Measurements from ENCODE around the gene TNFRSF8.
A peak's percentile ranks its signal among the peaks of the same experiment; 100 is the strongest.

TNFRSF8 gene

DNA sequence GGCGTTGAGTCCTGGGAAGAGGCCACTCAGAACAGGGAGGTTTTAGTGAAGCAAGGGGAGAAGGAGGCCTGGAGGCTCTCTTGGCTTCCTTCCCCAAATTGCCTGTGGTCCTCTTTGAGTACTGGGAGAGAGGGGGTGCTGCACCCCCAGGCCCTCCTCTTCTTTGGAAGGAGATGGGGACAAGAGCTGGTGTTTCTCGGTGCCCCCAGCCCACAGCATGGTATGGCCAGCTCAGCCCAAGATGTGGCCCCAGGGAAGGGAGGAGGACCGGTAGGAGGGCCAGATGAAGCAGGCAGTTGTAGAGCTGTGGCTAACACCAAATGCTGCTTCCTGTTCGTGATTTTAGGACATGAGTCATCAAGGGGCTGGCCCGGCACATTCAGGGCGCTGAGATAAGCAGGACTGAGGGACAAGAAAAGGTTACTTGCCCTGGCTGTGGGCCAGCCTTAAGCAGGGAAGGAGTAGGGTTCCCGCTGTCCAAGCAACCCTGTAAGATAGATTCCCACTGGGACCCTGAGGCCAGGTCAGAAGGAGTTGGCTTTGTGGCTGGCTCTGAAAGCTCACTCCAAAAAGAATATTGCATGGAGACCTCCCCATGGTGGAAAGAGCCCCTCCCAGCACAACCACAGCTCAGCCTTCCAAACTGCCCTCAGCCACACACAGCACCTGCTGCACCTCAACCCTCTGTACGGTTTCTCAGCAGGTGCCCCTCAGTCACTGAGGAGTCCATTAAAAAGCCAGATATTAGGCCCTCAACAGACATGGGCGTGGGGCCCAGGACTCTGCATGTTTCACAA lies 98.8 kb downstream of the TNFRSF8 start:
- peak; percentile 81 for DNase-seq

- no peak for DNase-seq
Observed at GRCh38 chr1:12162459-12163137, 99.5 kb downstream of the TNFRSF8 start.

DNA sequence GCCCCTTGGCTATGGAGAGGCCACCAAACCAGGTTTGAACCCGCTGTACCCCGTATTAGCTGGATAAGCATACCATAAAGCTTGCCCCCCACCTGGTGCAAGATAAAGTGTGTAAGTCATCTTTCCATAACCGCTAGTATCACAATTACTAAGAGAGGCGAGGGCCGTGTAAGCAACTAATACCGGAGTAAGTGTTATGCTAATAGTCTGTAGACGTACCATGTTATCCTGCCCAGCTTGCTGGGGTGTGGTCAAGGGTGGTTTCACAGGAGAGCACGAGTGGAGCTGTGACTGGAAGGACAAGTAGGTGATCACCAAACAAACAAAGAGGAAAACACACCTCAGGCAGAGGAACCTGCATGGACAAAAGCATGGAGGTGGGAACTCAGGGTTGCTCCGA lies 100.1 kb downstream of the TNFRSF8 start:
- DNase-seq = no peak

- no peak for DNase-seq
Observed at GRCh38 chr1:12164210-12164609, 101.1 kb downstream of the TNFRSF8 start.

DNA sequence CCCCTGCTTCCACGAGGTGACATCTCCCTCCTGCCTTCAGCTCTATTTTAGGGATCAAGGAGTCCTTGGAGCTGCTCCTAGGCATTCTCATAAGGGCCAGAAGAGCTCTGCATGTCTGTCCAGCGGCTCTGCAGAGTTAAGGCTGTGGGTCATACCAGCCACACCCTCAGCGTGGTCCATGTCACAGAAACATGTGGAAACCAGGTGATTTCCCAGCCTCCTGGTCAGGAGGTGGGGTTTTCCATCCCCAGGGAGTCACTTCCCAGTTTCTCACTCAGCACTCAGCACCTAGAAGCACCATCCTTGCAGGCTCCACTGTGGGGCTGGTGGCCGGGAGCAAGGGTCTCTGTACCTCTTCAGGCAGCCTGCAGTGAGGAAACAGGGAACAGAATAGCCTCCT lies 102.2 kb downstream of the TNFRSF8 start:
- no peak for DNase-seq

DNA sequence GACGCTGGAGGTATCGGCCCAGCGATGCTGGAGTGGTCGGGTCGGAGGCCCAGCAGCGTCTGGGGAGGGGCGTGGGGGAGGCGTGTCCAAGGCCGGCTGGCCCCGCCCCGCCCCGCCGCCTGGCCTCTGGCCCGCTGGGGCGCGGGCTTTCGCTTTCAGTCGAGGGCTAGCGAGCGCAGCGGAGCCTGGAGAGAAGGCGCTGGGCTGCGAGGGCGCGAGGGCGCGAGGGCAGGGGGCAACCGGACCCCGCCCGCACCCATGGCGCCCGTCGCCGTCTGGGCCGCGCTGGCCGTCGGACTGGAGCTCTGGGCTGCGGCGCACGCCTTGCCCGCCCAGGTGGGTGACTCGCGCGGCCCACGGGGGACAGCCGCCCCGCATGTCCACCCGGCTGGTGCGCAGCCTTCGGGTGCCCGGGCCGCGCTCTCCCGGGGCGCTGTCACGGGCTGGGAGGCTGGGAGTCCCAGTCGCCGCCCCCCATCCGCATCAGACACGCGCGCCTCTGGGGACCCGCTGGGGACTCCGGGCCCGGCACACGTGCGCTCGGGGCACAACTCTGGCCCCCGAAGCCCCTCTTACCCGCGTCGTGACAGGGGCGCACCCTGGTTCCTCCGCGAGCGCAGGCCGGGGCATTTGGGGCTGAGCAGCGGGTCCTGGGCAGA lies 103.9 kb downstream of the TNFRSF8 start, which contains the start of gene TNFRSF1B:
Gene TNFRSF1B, plus strand, starts transcription at position 158 of the 659 bp plus-strand sequence. Its CDS starts 101 bp downstream, at position 259.
- DNase-seq = peak; percentile 62

GRCh38 chr1:12167493-12168429 lies 104.7 kb downstream of the TNFRSF8 start:
- DNase-seq = peak; percentile 32

- no peak for DNase-seq
Observed at GRCh38 chr1:12168451-12169160, 105.5 kb downstream of the TNFRSF8 start.

DNA sequence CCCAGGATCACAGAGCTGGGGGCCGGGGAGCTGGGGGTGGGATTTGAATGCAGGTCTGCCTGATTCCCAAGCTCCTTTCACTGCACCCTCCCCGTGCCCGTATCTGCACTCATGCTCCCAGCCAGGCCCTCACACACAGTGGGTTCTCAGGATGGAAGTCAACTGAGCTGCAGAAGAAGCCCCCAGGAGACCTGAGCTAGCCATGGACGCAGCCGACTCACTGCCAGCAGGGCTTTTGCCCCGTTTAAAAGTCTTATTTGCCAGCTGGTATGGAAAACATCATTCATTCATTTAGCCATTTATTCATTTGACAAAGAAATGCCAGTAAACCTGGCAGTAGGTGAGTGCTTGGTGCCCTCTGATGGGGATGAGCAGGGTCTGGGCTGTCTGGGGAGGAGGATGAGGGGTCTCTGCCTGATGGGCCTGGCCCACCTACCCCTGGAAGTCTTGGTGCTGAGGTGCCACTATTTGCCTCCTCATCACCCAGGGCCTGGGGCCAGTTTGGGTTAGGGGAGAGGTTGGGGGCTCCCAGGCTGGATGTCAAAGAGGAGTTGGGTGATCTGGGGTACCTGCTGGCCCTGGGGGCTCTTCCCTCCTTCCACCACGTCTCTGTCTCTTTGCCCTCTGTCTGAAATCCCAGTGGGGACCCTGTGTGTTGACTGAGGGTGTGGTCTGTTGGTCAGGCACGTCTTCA lies 106.5 kb downstream of the TNFRSF8 start:
- no peak for DNase-seq

DNA sequence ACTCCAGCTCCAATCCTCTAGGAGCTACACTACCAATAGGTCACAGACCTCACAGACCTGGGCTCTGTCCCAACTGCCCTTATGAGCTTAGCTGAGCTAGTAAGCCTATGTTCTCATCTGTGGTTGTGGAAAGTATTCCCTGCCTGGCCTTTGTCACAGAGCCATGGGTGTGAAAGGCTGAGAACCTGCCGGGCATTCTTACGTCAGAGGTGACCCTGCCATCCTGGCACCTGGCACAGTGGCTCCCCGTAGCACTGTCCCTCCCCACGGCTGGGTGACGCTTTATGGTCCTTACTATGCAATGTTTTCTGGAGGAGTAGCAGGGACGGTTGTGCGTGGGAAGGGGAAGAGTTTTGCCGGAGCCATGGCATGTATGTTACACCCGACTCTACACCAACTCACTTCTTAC lies 107.2 kb downstream of the TNFRSF8 start:
- no peak for DNase-seq

DNA sequence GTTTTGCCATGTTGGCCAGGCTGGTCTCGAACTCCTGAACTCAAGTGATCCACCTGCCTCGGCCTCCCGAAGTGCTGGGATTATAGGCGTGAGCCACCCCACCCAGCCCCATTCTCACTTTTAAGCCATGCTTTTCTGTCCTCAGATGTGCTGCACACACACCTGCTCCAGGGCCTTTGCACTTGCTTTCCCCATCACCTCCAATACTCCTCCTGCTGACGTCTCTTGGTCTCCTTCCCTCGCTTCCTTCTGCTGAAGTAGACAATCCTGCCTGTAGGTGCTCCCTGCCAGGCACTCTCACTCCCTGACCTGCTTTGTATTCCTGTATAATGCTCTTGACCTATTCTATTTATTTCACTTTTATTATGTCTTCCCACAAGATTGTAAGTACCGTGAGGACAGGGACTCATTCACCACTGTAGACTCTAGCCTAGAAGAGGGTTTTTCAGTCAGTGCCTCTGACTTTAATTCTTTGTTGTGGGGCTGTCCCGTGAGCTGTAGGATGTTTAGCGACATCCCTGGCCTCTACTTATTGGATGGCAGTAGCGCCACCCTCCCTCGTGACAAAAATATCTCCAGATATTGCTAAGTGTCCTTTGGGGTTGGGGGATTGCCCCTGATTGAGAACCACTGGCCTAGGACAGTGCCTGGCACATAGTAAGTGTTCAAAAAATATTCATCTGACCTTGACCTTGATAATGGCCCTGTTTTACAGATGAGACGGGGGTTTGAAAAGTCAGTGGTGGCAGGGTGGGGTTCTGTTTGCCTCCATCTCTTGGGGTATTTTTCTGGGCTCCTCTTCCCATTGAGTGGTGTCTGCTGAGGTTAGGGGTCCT lies 108.3 kb downstream of the TNFRSF8 start:
- DNase-seq = peak; percentile 26

- DNase-seq = peak; percentile 48
Observed at GRCh38 chr1:12172042-12172851, 109.1 kb downstream of the TNFRSF8 start.

GRCh38 chr1:12173041-12173509 lies 110.0 kb downstream of the TNFRSF8 start:
- DNase-seq = no peak

DNA sequence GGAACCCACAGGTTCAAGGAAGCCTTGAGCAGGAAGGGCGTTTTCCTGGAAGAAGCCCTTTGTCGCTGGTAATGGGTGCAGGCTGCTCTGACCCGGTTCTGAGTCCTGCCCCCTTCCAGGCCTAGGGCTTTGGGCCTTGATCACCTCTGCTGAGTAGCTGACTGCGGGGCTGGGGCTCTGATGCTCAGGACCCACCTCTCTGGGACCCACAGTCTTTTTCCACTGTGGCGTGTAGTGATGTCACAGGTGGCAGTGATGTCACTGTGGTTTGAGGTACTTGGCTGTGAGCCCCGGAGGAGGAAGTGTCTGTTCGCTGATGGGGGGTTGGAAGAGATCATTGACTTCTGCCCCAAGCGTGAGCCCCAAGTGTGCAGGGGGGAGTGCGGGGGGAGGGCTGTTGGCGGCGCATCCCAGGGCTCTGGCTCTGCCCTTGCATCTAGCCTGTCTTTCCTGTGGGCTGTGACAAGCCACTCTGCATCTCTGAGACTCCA lies 110.6 kb downstream of the TNFRSF8 start:
- peak; percentile 77 for DNase-seq

GRCh38 chr1:12174924-12175810 lies 112.1 kb downstream of the TNFRSF8 start:
- DNase-seq = no peak

DNA sequence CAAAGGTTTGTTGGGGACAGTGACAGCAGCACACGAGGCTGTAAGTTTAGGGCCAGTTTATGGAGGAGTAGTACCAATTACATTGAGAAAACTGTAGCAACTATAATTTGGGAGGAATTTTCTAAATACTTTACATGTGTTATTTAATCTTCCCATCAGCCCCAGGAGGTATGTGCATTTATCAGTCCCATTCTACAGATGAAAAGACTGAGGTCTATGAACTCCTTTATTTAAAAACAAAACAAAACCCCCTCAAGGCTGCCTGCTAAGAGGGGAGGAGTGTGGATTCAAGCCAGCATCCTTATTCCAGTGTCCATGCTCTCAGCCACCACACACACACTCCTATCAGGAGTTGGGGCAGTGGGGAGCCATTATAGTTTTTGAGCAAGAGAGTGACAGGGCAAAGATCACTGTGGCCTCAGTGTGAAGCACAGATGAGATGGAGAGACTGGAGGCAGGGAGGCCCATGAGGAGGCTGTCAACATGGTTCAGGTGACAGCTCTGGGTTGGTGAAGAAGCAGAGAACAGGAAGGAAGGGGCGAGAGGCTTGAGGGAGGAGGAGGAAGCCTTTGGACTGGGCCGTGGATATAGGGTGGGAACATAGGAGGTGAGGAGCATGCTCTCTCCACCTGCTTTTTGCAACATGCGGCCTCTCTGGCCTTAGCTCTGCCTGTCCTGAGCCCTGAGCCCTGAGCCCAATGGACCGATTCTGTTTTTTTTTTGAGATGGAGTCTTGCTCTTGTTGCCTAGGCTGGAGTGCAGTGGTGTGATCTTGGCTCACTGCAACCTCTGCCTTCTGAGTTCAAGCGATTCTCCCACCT lies 113.4 kb downstream of the TNFRSF8 start:
- DNase-seq = no peak
